ENCODE measurements around the gene HEPACAM.

DNA sequence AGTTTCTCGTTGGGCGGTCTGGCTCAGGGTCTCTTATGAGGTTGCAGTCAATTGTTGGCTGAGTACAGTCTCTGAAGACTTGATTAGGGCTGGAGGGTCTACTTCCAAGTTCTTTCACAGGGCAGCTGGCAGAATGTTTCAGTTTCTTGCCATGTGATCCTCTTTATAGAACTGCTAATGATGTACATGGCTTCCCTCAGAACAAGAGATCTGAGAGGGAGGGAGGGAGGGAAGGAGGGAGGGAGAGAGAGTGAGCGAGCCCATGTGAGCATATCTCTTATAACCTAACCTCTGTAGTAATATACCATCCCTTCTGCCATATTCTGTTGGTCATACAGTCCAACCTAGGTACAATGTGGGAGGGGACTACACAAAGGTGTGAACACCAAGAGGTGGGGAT is 15.5 kb upstream of the HEPACAM start:
- no peak for TF ChIP-seq POLR2A (IDR thresholded peaks at IDR 0.05)
- TF ChIP-seq, protein P1, sequence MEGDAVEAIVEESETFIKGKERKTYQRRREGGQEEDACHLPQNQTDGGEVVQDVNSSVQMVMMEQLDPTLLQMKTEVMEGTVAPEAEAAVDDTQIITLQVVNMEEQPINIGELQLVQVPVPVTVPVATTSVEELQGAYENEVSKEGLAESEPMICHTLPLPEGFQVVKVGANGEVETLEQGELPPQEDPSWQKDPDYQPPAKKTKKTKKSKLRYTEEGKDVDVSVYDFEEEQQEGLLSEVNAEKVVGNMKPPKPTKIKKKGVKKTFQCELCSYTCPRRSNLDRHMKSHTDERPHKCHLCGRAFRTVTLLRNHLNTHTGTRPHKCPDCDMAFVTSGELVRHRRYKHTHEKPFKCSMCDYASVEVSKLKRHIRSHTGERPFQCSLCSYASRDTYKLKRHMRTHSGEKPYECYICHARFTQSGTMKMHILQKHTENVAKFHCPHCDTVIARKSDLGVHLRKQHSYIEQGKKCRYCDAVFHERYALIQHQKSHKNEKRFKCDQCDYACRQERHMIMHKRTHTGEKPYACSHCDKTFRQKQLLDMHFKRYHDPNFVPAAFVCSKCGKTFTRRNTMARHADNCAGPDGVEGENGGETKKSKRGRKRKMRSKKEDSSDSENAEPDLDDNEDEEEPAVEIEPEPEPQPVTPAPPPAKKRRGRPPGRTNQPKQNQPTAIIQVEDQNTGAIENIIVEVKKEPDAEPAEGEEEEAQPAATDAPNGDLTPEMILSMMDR (IDR thresholded peaks at IDR 0.05): no peak

Data from right lobe of liver (tissue), 4 donors.